ENCODE results near the gene ARL17B. TPM values are rescaled to one million over a fixed set of nuclear protein-coding genes. Genes with fewer than 3 reads are reported as not detected.
A peak's percentile ranks its signal among the peaks of the same experiment; 100 is the strongest.
"Not testable (repeated sequence)": the region's sequence is repeated elsewhere in the genome, so short reads cannot be mapped to it uniquely, and the experiment has no call there.

Gene ARL17B
- total RNA-seq, 2 experiments from 2014 or later: 21.9 to 22.6 TPM

GRCh38 chr17:46361145-46361735 lies 326 bp downstream of the ARL17B start:
- CTCF ChIA-PET; H3K4me1 Mint-ChIP-seq; H3K36me3 Mint-ChIP-seq (ENCODE audit: low read depth); H3K4me3 Mint-ChIP-seq; H3K9me3 Mint-ChIP-seq; POLR2A ChIA-PET; H3K27ac Mint-ChIP-seq; H3K27me3 Mint-ChIP-seq; DNase-seq: not testable (repeated sequence)

GRCh38 chr17:46353856-46354255 lies 7.7 kb downstream of the ARL17B start:
- H3K27ac Mint-ChIP-seq; H3K4me1 Mint-ChIP-seq; H3K36me3 Mint-ChIP-seq (ENCODE audit: low read depth); H3K4me3 Mint-ChIP-seq; POLR2A ChIA-PET; H3K9me3 Mint-ChIP-seq; H3K27me3 Mint-ChIP-seq; CTCF ChIA-PET; DNase-seq: not testable (repeated sequence)

GRCh38 chr17:46349060-46349459 lies 12.5 kb downstream of the ARL17B start:
- H3K27me3 Mint-ChIP-seq; H3K9me3 Mint-ChIP-seq; H3K36me3 Mint-ChIP-seq (ENCODE audit: low read depth); CTCF ChIA-PET; H3K4me3 Mint-ChIP-seq; DNase-seq; POLR2A ChIA-PET; H3K27ac Mint-ChIP-seq; H3K4me1 Mint-ChIP-seq: not testable (repeated sequence)

GRCh38 chr17:46348345-46348744 lies 13.2 kb downstream of the ARL17B start:
- H3K9me3 Mint-ChIP-seq; H3K27ac Mint-ChIP-seq; H3K36me3 Mint-ChIP-seq (ENCODE audit: low read depth); CTCF ChIA-PET; POLR2A ChIA-PET; H3K4me1 Mint-ChIP-seq; DNase-seq; H3K27me3 Mint-ChIP-seq; H3K4me3 Mint-ChIP-seq: not testable (repeated sequence)

- H3K27me3 Mint-ChIP-seq; H3K27ac Mint-ChIP-seq; CTCF ChIA-PET; H3K9me3 Mint-ChIP-seq; H3K4me3 Mint-ChIP-seq; H3K4me1 Mint-ChIP-seq; POLR2A ChIA-PET; H3K36me3 Mint-ChIP-seq (ENCODE audit: low read depth); DNase-seq: not testable (repeated sequence)
Measured at GRCh38 chr17:46342131-46342530, 19.4 kb downstream of the ARL17B start.

GRCh38 chr17:46341220-46341619 lies 20.3 kb downstream of the ARL17B start:
- H3K4me3 Mint-ChIP-seq; H3K9me3 Mint-ChIP-seq; H3K27me3 Mint-ChIP-seq; POLR2A ChIA-PET; H3K27ac Mint-ChIP-seq; DNase-seq; CTCF ChIA-PET; H3K4me1 Mint-ChIP-seq; H3K36me3 Mint-ChIP-seq (ENCODE audit: low read depth): not testable (repeated sequence)

GRCh38 chr17:46294831-46295230 lies 66.7 kb downstream of the ARL17B start, which contains the start of gene LRRC37A:
Gene LRRC37A, plus strand, starts transcription at chr17:46295131. Its CDS starts 3 bp downstream, at chr17:46295134.
- H3K27me3 Mint-ChIP-seq; DNase-seq; H3K27ac Mint-ChIP-seq; H3K9me3 Mint-ChIP-seq; CTCF ChIA-PET; H3K36me3 Mint-ChIP-seq (ENCODE audit: low read depth); H3K4me3 Mint-ChIP-seq; POLR2A ChIA-PET; H3K4me1 Mint-ChIP-seq: not testable (repeated sequence)

GRCh38 chr17:46291618-46292017 lies 69.9 kb downstream of the ARL17B start:
- H3K27ac Mint-ChIP-seq; H3K9me3 Mint-ChIP-seq; H3K4me3 Mint-ChIP-seq; POLR2A ChIA-PET; DNase-seq; H3K36me3 Mint-ChIP-seq (ENCODE audit: low read depth); H3K27me3 Mint-ChIP-seq: not testable (repeated sequence)
- peaks cover 14% of the 10 kb centered on the region for H3K4me1 Mint-ChIP-seq
- CTCF ChIA-PET: interaction anchor here (0.6 kb wide), 1 partner anchor 707 kb away, joined by 3 read pairs; no protein-coding TSS in a partner anchor

- CTCF ChIA-PET; H3K9me3 Mint-ChIP-seq; H3K4me3 Mint-ChIP-seq; H3K27me3 Mint-ChIP-seq; DNase-seq; H3K36me3 Mint-ChIP-seq (ENCODE audit: low read depth); H3K27ac Mint-ChIP-seq; POLR2A ChIA-PET: not testable (repeated sequence)
- peaks cover 14% of the 10 kb centered on the region for H3K4me1 Mint-ChIP-seq
Measured at GRCh38 chr17:46290906-46291546, 70.5 kb downstream of the ARL17B start.

GRCh38 chr17:46287587-46287986 lies 74.0 kb downstream of the ARL17B start:
- CTCF ChIA-PET; H3K36me3 Mint-ChIP-seq (ENCODE audit: low read depth); H3K4me3 Mint-ChIP-seq; H3K27ac Mint-ChIP-seq; DNase-seq; H3K9me3 Mint-ChIP-seq; H3K27me3 Mint-ChIP-seq; POLR2A ChIA-PET: not testable (repeated sequence)
- peaks cover 25% of the 10 kb centered on the region for H3K4me1 Mint-ChIP-seq

GRCh38 chr17:46286764-46287221 lies 74.8 kb downstream of the ARL17B start:
- peaks cover 25% of the 10 kb centered on the region for H3K4me1 Mint-ChIP-seq
- H3K36me3 Mint-ChIP-seq (ENCODE audit: low read depth); H3K27me3 Mint-ChIP-seq; H3K27ac Mint-ChIP-seq; H3K9me3 Mint-ChIP-seq; H3K4me3 Mint-ChIP-seq; POLR2A ChIA-PET: not testable (repeated sequence)
- peak; percentile 73 for DNase-seq
- CTCF ChIA-PET: interaction anchor here (1.1 to 2.0 kb wide), 4 partner anchors 15 to 638 kb away, joined by 3 to 8 read pairs (median 4); no protein-coding TSS in a partner anchor

GRCh38 chr17:46285500-46285899 lies 76.1 kb downstream of the ARL17B start:
- CTCF ChIA-PET: interaction anchor here (0.7 to 2.0 kb wide), 2 partner anchors 73 to 283 kb away, joined by 3 to 8 read pairs; no protein-coding TSS in a partner anchor

GRCh38 chr17:46284467-46284866 lies 77.1 kb downstream of the ARL17B start:
- H3K9me3 Mint-ChIP-seq; H3K27me3 Mint-ChIP-seq; POLR2A ChIA-PET; H3K4me3 Mint-ChIP-seq; H3K36me3 Mint-ChIP-seq (ENCODE audit: low read depth); DNase-seq: not testable (repeated sequence)
- CTCF ChIA-PET: interaction anchor here (0.7 kb wide), 1 partner anchor 281 kb away, joined by 4 read pairs; no protein-coding TSS in a partner anchor
- peaks cover 16% of the 10 kb centered on the region for H3K4me1 Mint-ChIP-seq
- peak overlapping the region; percentile 2 for H3K27ac Mint-ChIP-seq

More at GRCh38 chr17:46285500-46285899, 76.1 kb downstream of the ARL17B start:
- H3K27me3 Mint-ChIP-seq; H3K9me3 Mint-ChIP-seq; POLR2A ChIA-PET; H3K4me3 Mint-ChIP-seq; DNase-seq; H3K27ac Mint-ChIP-seq; H3K36me3 Mint-ChIP-seq (ENCODE audit: low read depth): not testable (repeated sequence)
- H3K4me1 Mint-ChIP-seq: peaks cover 16% of the 10 kb centered on the region

GRCh38 chr17:46282635-46283034 lies 78.9 kb downstream of the ARL17B start:
- H3K4me1 Mint-ChIP-seq: peaks cover 16% of the 10 kb centered on the region
- CTCF ChIA-PET: interaction anchor here (0.6 kb wide), 1 partner anchor 246 kb away, joined by 3 read pairs; no protein-coding TSS in a partner anchor
- H3K4me3 Mint-ChIP-seq; H3K27ac Mint-ChIP-seq; H3K9me3 Mint-ChIP-seq; POLR2A ChIA-PET; H3K27me3 Mint-ChIP-seq; DNase-seq; H3K36me3 Mint-ChIP-seq (ENCODE audit: low read depth): not testable (repeated sequence)

Data from activated CD4-positive, alpha-beta memory T cell treated with anti-CD3 and anti-CD28 coated beads, Interleukin-2, amount 10 ng/mL, durations not matched to agents 7 days and 5 days (primary cell).